DMS153 treated with DMSO at 0.1 percent for 48 hours (cell line): ENCODE data around the gene LAMA5.

Experiments
- DNase-seq: peaks from one replicate; lab custom pipeline; 2025; ENCODE audit not compliant: unreplicated experiment; lab: John Stamatoyannopoulos, UW

The LAMA5 gene

GRCh38 chr20:62293111-62293784 lies 73.9 kb downstream of the LAMA5 start:
- DNase-seq = no peak

GRCh38 chr20:62292108-62292507 lies 75.0 kb downstream of the LAMA5 start:
- DNase-seq = no peak

- no peak for DNase-seq
Measured at GRCh38 chr20:62291251-62292066, 75.7 kb downstream of the LAMA5 start.

GRCh38 chr20:62289898-62290297 lies 77.2 kb downstream of the LAMA5 start:
- DNase-seq = no peak

GRCh38 chr20:62289131-62289530 lies 78.0 kb downstream of the LAMA5 start:
- no peak for DNase-seq

GRCh38 chr20:62288535-62289105 lies 78.5 kb downstream of the LAMA5 start:
- DNase-seq = no peak

- DNase-seq = no peak
Measured at GRCh38 chr20:62287759-62288534, 79.2 kb downstream of the LAMA5 start.

- no peak for DNase-seq
Measured at GRCh38 chr20:62287129-62287528, 80.0 kb downstream of the LAMA5 start.

GRCh38 chr20:62286493-62287064 lies 80.5 kb downstream of the LAMA5 start:
- no peak for DNase-seq

GRCh38 chr20:62285722-62286121 lies 81.4 kb downstream of the LAMA5 start:
- no peak for DNase-seq

- no peak for DNase-seq
Measured at GRCh38 chr20:62285151-62285550, 82.0 kb downstream of the LAMA5 start.

GRCh38 chr20:62284448-62284847 lies 82.7 kb downstream of the LAMA5 start:
- DNase-seq = no peak

GRCh38 chr20:62282877-62283503 lies 84.1 kb downstream of the LAMA5 start:
- no peak for DNase-seq

- no peak for DNase-seq
Measured at GRCh38 chr20:62282103-62282502, 85.0 kb downstream of the LAMA5 start.

- no peak for DNase-seq
Measured at GRCh38 chr20:62281161-62281933, 85.8 kb downstream of the LAMA5 start.

GRCh38 chr20:62280303-62280702 lies 86.8 kb downstream of the LAMA5 start:
- DNase-seq = no peak

GRCh38 chr20:62277253-62277652 lies 89.9 kb downstream of the LAMA5 start:
- DNase-seq = no peak

GRCh38 chr20:62276439-62276838 lies 90.7 kb downstream of the LAMA5 start:
- no peak for DNase-seq

GRCh38 chr20:62275219-62275618 lies 91.9 kb downstream of the LAMA5 start:
- DNase-seq = no peak
